ENCODE measurements around the gene TMEM132C. TPM values are rescaled to one million over a fixed set of nuclear protein-coding genes. Genes with fewer than 3 reads are reported as not detected.

The TMEM132C gene
- not detected in 2 replicates for total RNA-seq

DNA sequence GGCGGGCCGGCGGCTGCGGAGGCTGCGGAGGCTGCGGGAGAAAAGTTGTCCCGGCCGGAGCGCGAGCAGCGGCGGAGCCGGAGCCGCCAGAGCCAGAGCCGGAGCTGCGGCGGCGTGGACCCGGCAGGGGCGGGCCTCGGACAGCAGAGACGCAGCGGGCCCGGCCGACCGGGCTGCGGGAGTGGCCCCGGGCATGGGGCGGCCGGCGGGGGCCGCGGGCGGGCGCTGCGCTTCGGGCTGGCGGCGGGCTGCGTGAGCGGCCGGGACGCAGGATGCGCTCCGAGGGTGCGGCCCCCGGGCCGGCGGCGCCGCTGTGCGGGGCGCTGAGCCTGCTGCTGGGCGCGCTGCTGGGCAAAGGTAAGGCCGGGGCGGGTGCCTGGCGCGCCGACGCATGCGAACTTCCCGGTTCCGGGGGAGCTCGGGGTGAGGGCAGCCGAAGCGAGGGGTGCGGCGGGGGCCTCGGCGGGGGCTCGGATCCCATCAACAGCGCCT, at the start of gene TMEM132C:
TSS of gene TMEM132C (plus strand) at position 40 of the 492 bp plus-strand sequence. CDS start at position 273, 233 bp downstream.

